ENCODE results near the gene KNCN.

KNCN gene

GRCh38 chr1:46517010-46517600 is 34.3 kb downstream of the KNCN start:
- no peak for DNase-seq (ENCODE audit: extremely low read depth, low read depth)
- TF ChIP-seq CTCF (IDR thresholded peaks at IDR 0.05; ENCODE audit: low read depth, low read length) = no peak

- DNase-seq (ENCODE audit: extremely low read depth, low read depth) = no peak
- no peak for TF ChIP-seq CTCF (IDR thresholded peaks at IDR 0.05; ENCODE audit: low read depth, low read length)
These were observed 35.1 kb downstream of the KNCN start for GRCh38 chr1:46516200-46516950.

GRCh38 chr1:46515576-46515975 is 35.9 kb downstream of the KNCN start:
- no peak for DNase-seq (ENCODE audit: extremely low read depth, low read depth)
- no peak for TF ChIP-seq CTCF (IDR thresholded peaks at IDR 0.05; ENCODE audit: low read depth, low read length)

GRCh38 chr1:46513536-46513935 is 37.9 kb downstream of the KNCN start:
- no peak for DNase-seq (ENCODE audit: extremely low read depth, low read depth)

GRCh38 chr1:46512792-46513190 is 38.7 kb downstream of the KNCN start:
- TF ChIP-seq CTCF (IDR thresholded peaks at IDR 0.05; ENCODE audit: low read depth, low read length) = no peak
- DNase-seq (ENCODE audit: extremely low read depth, low read depth) = no peak

More at GRCh38 chr1:46513536-46513935, 37.9 kb downstream of the KNCN start:
- no peak for TF ChIP-seq CTCF (IDR thresholded peaks at IDR 0.05; ENCODE audit: low read depth, low read length)

- TF ChIP-seq CTCF (IDR thresholded peaks at IDR 0.05; ENCODE audit: low read depth, low read length) = no peak
These were observed 39.2 kb downstream of the KNCN start for GRCh38 chr1:46512135-46512791.

GRCh38 chr1:46510998-46511365 is 40.5 kb downstream of the KNCN start:
- no peak for TF ChIP-seq CTCF (IDR thresholded peaks at IDR 0.05; ENCODE audit: low read depth, low read length)
- no peak for DNase-seq (ENCODE audit: extremely low read depth, low read depth)

More at GRCh38 chr1:46512135-46512791, 39.2 kb downstream of the KNCN start:
- DNase-seq (ENCODE audit: extremely low read depth, low read depth) = no peak
